HTERT RPE-1 (cell line): ENCODE data around the gene THAP8.

Experiments used
- in situ Hi-C: fragments of 300-500 bp; cut with MboI; formaldehyde crosslinking; loops from 4 replicates; pipeline ENCODE4 v1.14.3; 2020; ENCODE audit warnings: low sequenced_read_pairs

Gene THAP8

GRCh38 chr19:36054119-36054732 lies at the start of gene THAP8:
Gene THAP8, minus strand, starts transcription at chr19:36054285. Its CDS starts 68 bp downstream, at chr19:36054217.
- in situ Hi-C loops, result no loop called here

GRCh38 chr19:36103040-36103626 lies 49.0 kb upstream of the THAP8 start:
- in situ Hi-C loops, result no loop called here

GRCh38 chr19:36101550-36102327 lies 47.7 kb upstream of the THAP8 start:
- in situ Hi-C loops, result no loop called here

- in situ Hi-C loops, result no loop called here
Observed at GRCh38 chr19:36100476-36100875, 46.4 kb upstream of the THAP8 start.

- in situ Hi-C loops, result no loop called here
Observed at GRCh38 chr19:36099166-36099785, 45.2 kb upstream of the THAP8 start.

GRCh38 chr19:36097036-36097435 lies 43.0 kb upstream of the THAP8 start:
- in situ Hi-C loops, result no loop called here

- in situ Hi-C loops, result no loop called here
Observed at GRCh38 chr19:36093687-36094086, 39.6 kb upstream of the THAP8 start.

- in situ Hi-C loops, result no loop called here
Observed at GRCh38 chr19:36093146-36093662, 39.1 kb upstream of the THAP8 start.

GRCh38 chr19:36092566-36092965 lies 38.5 kb upstream of the THAP8 start:
- in situ Hi-C loops, result no loop called here

GRCh38 chr19:36090910-36091695 lies 37.0 kb upstream of the THAP8 start:
- in situ Hi-C loops, result no loop called here

- in situ Hi-C loops, result no loop called here
Observed at GRCh38 chr19:36089847-36090246, 35.8 kb upstream of the THAP8 start.

GRCh38 chr19:36086326-36086725 lies 32.2 kb upstream of the THAP8 start:
- in situ Hi-C loops, result no loop called here

- in situ Hi-C loops, result no loop called here
Observed at GRCh38 chr19:36084231-36085009, 30.3 kb upstream of the THAP8 start.

GRCh38 chr19:36082916-36083315 lies 28.8 kb upstream of the THAP8 start:
- in situ Hi-C loops, result no loop called here

- in situ Hi-C loops, result no loop called here
Observed at GRCh38 chr19:36081894-36082293, 27.8 kb upstream of the THAP8 start.

GRCh38 chr19:36081385-36081784 lies 27.3 kb upstream of the THAP8 start:
- in situ Hi-C loops, result no loop called here

GRCh38 chr19:36079389-36079945 lies 25.4 kb upstream of the THAP8 start:
- in situ Hi-C loops, result no loop called here

GRCh38 chr19:36073121-36073876 lies 19.2 kb upstream of the THAP8 start:
- in situ Hi-C loops, result no loop called here

GRCh38 chr19:36072081-36072480 lies 18.0 kb upstream of the THAP8 start:
- in situ Hi-C loops, result no loop called here
